Measurements from ENCODE around the gene NPAS3. TPM values are rescaled to one million over a fixed set of nuclear protein-coding genes. Genes with fewer than 3 reads are reported as not detected.

Gene NPAS3
- total RNA-seq, 1 donor from 2014 or later: 5.2 TPM

DNA sequence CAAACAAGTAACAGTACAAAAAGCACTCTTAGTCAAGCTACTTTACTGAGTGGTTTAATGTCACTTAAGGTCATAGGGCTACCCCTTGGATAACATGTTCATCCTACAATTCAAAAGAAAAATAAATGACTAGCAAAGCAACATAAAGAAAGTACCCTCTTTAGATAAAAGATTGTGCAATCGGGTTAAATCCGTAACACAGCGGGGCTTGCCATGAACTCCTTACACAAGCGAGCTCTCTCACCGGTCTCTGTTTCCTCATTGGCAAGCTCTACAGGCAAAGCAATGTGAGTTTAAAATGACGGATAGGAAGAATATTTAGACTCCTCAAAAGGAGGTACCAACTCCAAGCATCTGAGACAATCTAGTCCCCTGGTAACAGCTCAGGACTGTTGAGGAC lies 871.6 kb downstream of the NPAS3 start:
- H3K4me1 Mint-ChIP-seq: peaks cover 4% of the 10 kb centered on the region

DNA sequence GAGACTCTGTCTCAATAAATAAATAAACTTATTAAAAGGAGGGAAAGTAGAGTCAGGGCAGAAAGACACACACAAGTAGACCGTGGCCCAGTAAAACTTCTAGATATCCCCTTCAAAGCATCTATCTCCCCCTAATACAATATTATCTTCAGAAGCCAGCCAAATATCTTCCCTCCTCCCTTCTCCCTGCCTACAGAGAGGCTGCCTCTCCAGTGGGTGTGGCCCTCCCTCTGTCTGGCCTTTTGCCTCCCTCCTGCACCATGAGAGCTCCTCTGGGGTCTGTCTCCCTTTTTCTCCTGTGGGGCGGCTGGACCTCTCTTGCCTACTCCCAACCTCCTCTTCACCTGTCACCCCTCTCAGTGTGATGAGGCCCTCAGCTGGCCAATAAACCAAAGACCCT lies 873.0 kb downstream of the NPAS3 start:
- Mint-ChIP-seq H3K36me3 (no peaks in the 10 kb centered on the region), H3K4me3 (no peak overlapping the region), H3K27me3 (ENCODE audit: low read depth) (peaks cover 9% of the 10 kb centered on the region), H3K27ac (no peak overlapping the region), H3K9me3 (no peaks in the 10 kb centered on the region), H3K4me1 (peaks cover 4% of the 10 kb centered on the region)
- no peak for DNase-seq (ENCODE audit: low spot score in 2 of 2, unreplicated experiment in 2 of 2)
- TF ChIP-seq, protein P1, sequence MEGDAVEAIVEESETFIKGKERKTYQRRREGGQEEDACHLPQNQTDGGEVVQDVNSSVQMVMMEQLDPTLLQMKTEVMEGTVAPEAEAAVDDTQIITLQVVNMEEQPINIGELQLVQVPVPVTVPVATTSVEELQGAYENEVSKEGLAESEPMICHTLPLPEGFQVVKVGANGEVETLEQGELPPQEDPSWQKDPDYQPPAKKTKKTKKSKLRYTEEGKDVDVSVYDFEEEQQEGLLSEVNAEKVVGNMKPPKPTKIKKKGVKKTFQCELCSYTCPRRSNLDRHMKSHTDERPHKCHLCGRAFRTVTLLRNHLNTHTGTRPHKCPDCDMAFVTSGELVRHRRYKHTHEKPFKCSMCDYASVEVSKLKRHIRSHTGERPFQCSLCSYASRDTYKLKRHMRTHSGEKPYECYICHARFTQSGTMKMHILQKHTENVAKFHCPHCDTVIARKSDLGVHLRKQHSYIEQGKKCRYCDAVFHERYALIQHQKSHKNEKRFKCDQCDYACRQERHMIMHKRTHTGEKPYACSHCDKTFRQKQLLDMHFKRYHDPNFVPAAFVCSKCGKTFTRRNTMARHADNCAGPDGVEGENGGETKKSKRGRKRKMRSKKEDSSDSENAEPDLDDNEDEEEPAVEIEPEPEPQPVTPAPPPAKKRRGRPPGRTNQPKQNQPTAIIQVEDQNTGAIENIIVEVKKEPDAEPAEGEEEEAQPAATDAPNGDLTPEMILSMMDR (IDR thresholded peaks at IDR 0.05; ENCODE audit: unreplicated experiment): no peak

More for the DNA sequence above, 871.6 kb downstream of the NPAS3 start:
- peaks cover 9% of the 10 kb centered on the region for H3K27me3 Mint-ChIP-seq (ENCODE audit: low read depth)
- H3K36me3 Mint-ChIP-seq: no peaks in the 10 kb centered on the region
- no peak overlapping the region for H3K27ac Mint-ChIP-seq
- TF ChIP-seq, protein P1 (IDR thresholded peaks at IDR 0.05; ENCODE audit: unreplicated experiment): no peak
- DNase-seq (ENCODE audit: low spot score in 2 of 2, unreplicated experiment in 2 of 2): no peak
- no peak overlapping the region for H3K4me3 Mint-ChIP-seq
- no peaks in the 10 kb centered on the region for H3K9me3 Mint-ChIP-seq

DNA sequence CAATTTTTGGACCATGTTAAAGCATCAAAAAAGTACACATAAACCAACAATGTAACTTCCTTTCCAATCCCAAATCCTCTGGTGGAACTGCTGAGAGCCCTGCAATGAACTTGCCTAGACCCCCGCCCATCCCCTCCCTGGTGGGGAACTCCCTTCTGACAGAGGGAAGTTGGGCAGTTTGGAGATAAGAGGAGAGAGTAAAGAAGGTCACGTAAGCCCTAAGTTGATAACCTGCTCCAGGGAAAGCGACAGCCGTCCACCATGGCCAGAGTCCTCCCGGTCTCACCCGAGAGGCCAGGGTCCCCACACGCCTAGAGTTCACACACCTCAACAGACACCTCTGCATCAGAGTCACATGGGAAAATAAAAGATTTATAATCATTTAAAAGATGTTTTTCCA lies 873.5 kb downstream of the NPAS3 start:
- H3K27ac Mint-ChIP-seq: no peak overlapping the region
- H3K27me3 Mint-ChIP-seq (ENCODE audit: low read depth): peaks cover 9% of the 10 kb centered on the region
- TF ChIP-seq, protein P1 (IDR thresholded peaks at IDR 0.05; ENCODE audit: unreplicated experiment): no peak
- no peaks in the 10 kb centered on the region for H3K36me3 Mint-ChIP-seq
- H3K4me1 Mint-ChIP-seq: peaks cover 4% of the 10 kb centered on the region
- H3K4me3 Mint-ChIP-seq: no peak overlapping the region
- no peak for DNase-seq (ENCODE audit: low spot score in 2 of 2, unreplicated experiment in 2 of 2)
- no peaks in the 10 kb centered on the region for H3K9me3 Mint-ChIP-seq

DNA sequence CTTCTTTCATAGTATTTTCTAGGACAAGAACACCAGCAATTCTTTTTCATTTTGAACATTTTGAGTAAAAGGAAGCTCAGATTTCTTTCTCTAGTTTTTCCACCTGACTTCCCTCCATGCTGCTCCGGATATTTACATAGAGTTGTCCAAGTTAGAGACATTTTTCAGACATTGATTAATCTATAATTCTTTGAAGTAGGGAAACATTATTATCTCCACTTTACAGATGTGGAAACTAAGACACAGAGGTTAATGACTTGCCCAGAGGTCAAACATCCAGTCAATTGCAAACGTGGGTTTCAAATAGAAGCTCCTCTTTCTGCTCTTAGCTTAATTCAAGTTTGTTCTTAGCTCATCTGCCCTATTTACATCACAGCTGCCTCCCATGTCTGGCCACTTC lies 873.9 kb downstream of the NPAS3 start:
- H3K9me3 Mint-ChIP-seq: no peaks in the 10 kb centered on the region
- no peaks in the 10 kb centered on the region for H3K36me3 Mint-ChIP-seq
- TF ChIP-seq, protein P1 (IDR thresholded peaks at IDR 0.05; ENCODE audit: unreplicated experiment): no peak
- peaks cover 4% of the 10 kb centered on the region for H3K4me1 Mint-ChIP-seq
- no peak overlapping the region for H3K27ac Mint-ChIP-seq
- DNase-seq (ENCODE audit: low spot score in 2 of 2, unreplicated experiment in 2 of 2): no peak
- no peak overlapping the region for H3K4me3 Mint-ChIP-seq
- peaks cover 9% of the 10 kb centered on the region for H3K27me3 Mint-ChIP-seq (ENCODE audit: low read depth)

DNA sequence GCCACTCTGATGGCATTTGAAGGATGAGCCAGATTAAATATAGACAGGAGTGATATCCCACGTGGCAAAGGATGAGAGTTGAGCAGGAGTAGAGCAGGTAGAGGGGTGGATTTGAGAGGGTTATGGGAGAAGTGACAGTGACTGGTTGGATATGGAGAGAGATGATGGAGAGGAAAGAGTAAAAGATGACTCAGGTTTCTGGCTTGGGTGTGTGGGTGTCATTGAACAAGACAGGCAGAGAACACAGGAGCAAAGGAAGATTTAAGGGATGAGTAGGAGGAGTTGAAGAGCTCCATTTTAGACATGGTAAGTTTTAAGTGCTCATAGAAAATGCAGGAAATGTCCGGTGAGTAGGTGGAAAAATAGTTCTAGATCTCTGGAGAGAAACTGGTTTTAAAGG lies 875.3 kb downstream of the NPAS3 start:
- Mint-ChIP-seq H3K27ac (no peak overlapping the region), H3K27me3 (ENCODE audit: low read depth) (peaks cover 12% of the 10 kb centered on the region), H3K9me3 (no peaks in the 10 kb centered on the region), H3K4me1 (peaks cover 4% of the 10 kb centered on the region), H3K36me3 (no peaks in the 10 kb centered on the region), H3K4me3 (no peak overlapping the region)
- no peak for DNase-seq (ENCODE audit: low spot score in 2 of 2, unreplicated experiment in 2 of 2)
- TF ChIP-seq, protein P1 (IDR thresholded peaks at IDR 0.05; ENCODE audit: unreplicated experiment): no peak

Measured in mesothelial cell of epicardium (in vitro differentiated cells).